HG03025 (cell line): ENCODE results near the gene NOX4.

Source experiments
- ATAC-seq: cut with Tn5 transposase; IDR thresholded peaks from one replicate; pipeline ENCODE4 v1.9.1; 2021; ENCODE audit warnings: mild to moderate bottlenecking, moderate library complexity; ENCODE audit not compliant: unreplicated experiment, low FRiP score

Gene NOX4

GRCh38 chr11:89490981-89491690 is at the start of gene NOX4:
Gene NOX4 (minus strand): TSS chr11:89491375. CDS start chr11:89491246, 129 bp downstream.
- no peak for ATAC-seq

- ATAC-seq = no peak
Observed at GRCh38 chr11:89540826-89541225, 49.7 kb upstream of the NOX4 start.

- ATAC-seq = no peak
Observed at GRCh38 chr11:89537936-89538335, 46.8 kb upstream of the NOX4 start.

GRCh38 chr11:89536926-89537325 is 45.8 kb upstream of the NOX4 start:
- no peak for ATAC-seq

- ATAC-seq = no peak
Observed at GRCh38 chr11:89535221-89535620, 44.0 kb upstream of the NOX4 start.

- no peak for ATAC-seq
Observed at GRCh38 chr11:89529626-89530380, 38.6 kb upstream of the NOX4 start.

- ATAC-seq = no peak
Observed at GRCh38 chr11:89521792-89522191, 30.6 kb upstream of the NOX4 start.

GRCh38 chr11:89521294-89521693 is 30.1 kb upstream of the NOX4 start:
- ATAC-seq = no peak

GRCh38 chr11:89516496-89516895 is 25.3 kb upstream of the NOX4 start:
- ATAC-seq = no peak

GRCh38 chr11:89508544-89508943 is 17.4 kb upstream of the NOX4 start:
- no peak for ATAC-seq

- ATAC-seq = no peak
Observed at GRCh38 chr11:89504270-89504669, 13.1 kb upstream of the NOX4 start.

GRCh38 chr11:89503422-89503821 is 12.2 kb upstream of the NOX4 start:
- no peak for ATAC-seq

- ATAC-seq = no peak
Observed at GRCh38 chr11:89502301-89502700, 11.1 kb upstream of the NOX4 start.

- no peak for ATAC-seq
Observed at GRCh38 chr11:89500336-89500735, 9.2 kb upstream of the NOX4 start.

- ATAC-seq = no peak
Observed at GRCh38 chr11:89498845-89499448, 7.8 kb upstream of the NOX4 start.

- ATAC-seq = no peak
Observed at GRCh38 chr11:89495951-89496350, 4.8 kb upstream of the NOX4 start.

GRCh38 chr11:89493431-89493830 is 2.3 kb upstream of the NOX4 start:
- no peak for ATAC-seq

- ATAC-seq = no peak
Observed at GRCh38 chr11:89490602-89490980, 584 bp downstream of the NOX4 start.

- no peak for ATAC-seq
Observed at GRCh38 chr11:89489930-89490329, 1.2 kb downstream of the NOX4 start.

GRCh38 chr11:89487016-89487415 is 4.2 kb downstream of the NOX4 start:
- no peak for ATAC-seq

- ATAC-seq = no peak
Observed at GRCh38 chr11:89484896-89485295, 6.3 kb downstream of the NOX4 start.

GRCh38 chr11:89477175-89477574 is 14.0 kb downstream of the NOX4 start:
- no peak for ATAC-seq
